ENCODE data around the gene PLEKHA6. TPM values are rescaled to one million over a fixed set of nuclear protein-coding genes. Genes with fewer than 3 reads are reported as not detected.

Gene PLEKHA6
- total RNA-seq, 1 experiment from 2014 or later = 5.5 TPM

- no TSS peak for BruUV-seq (replicated peaks)
- peaks cover 39% of the 10 kb centered on the region for H3K36me3 ChIP-seq (ENCODE audit: control insufficient read depth, insufficient read depth, low read length)
- ChIA-PET CTCF (interaction anchor here (1.2 kb wide), 1 partner anchor 10 kb away, joined by 3 read pairs; no protein-coding TSS in a partner anchor), POLR2A (no interaction called here)
- H3K4me3 ChIP-seq (ENCODE audit: low read depth in 2 of 2, low read length in 2 of 2) = peak overlapping the region; percentile 82 to 99
- H3K27ac ChIP-seq (ENCODE audit: low read length) = peak overlapping the region; percentile 95
- DNase-seq (ENCODE audit: low read depth, low spot score) (no peak), ATAC-seq (no peak)
- TF ChIP-seq CTCF (IDR thresholded peaks at IDR 0.05) = no peak
- TF ChIP-seq POLR2AphosphoS5 (IDR thresholded peaks at IDR 0.05; ENCODE audit: low read depth, low read length) = no peak
- no peak for TF ChIP-seq TCF7L2 (IDR thresholded peaks at IDR 0.05; ENCODE audit: low read depth, low read length)
- no peak for TF ChIP-seq SIN3A (IDR thresholded peaks at IDR 0.05; ENCODE audit: borderline replicate concordance, insufficient read depth, low read depth, low read length)
- no peak for TF ChIP-seq REST (IDR thresholded peaks at IDR 0.05; ENCODE audit: insufficient read depth in 1 of 2, low read depth in 2 of 2, low read length in 1 of 2)
- H3K4me1 ChIP-seq (ENCODE audit: control insufficient read depth, insufficient read depth, low read length) = peaks cover 28% of the 10 kb centered on the region
- H3K9me3 ChIP-seq (ENCODE audit: control insufficient read depth, insufficient read depth, low read depth, low read length) = no peaks in the 10 kb centered on the region
- intact Hi-C loops (cut with micrococcal nuclease; ENCODE audit: unreplicated experiment) (no loop called here), in situ Hi-C loops (cut with HindIII; ENCODE audit: low pct_unique_long_range_greater_than_20kb, low sequenced_read_pairs) (no loop called here)
- no peaks in the 10 kb centered on the region for H3K27me3 ChIP-seq (ENCODE audit: control insufficient read depth, insufficient read depth, low read length)
These were observed 48.9 kb upstream of the PLEKHA6 start for GRCh38 chr1:204408602-204409001.

GRCh38 chr1:204408074-204408507 lies 48.4 kb upstream of the PLEKHA6 start:
- no peak for ATAC-seq
- Histone ChIP-seq H3K36me3 (ENCODE audit: control insufficient read depth, insufficient read depth, low read length) (peaks cover 44% of the 10 kb centered on the region), H3K27me3 (ENCODE audit: control insufficient read depth, insufficient read depth, low read length) (no peaks in the 10 kb centered on the region), H3K4me1 (ENCODE audit: control insufficient read depth, insufficient read depth, low read length) (peaks cover 24% of the 10 kb centered on the region), H3K4me3 (ENCODE audit: low read depth in 2 of 2, low read length in 2 of 2) (peak overlapping the region; percentile 82 to 99), H3K27ac (ENCODE audit: low read length) (peak overlapping the region; percentile 95), H3K9me3 (ENCODE audit: control insufficient read depth, insufficient read depth, low read depth, low read length) (no peaks in the 10 kb centered on the region)
- no TSS peak for BruUV-seq (replicated peaks)
- intact Hi-C loops (cut with micrococcal nuclease; ENCODE audit: unreplicated experiment) = no loop called here
- TF ChIP-seq SIN3A (IDR thresholded peaks at IDR 0.05; ENCODE audit: borderline replicate concordance, insufficient read depth, low read depth, low read length) (0 out of 2 replicates have a peak, but pooled peaks have one; percentile 63), REST (IDR thresholded peaks at IDR 0.05; ENCODE audit: insufficient read depth in 1 of 2, low read depth in 2 of 2, low read length in 1 of 2) (no peak)
- in situ Hi-C loops (cut with HindIII; ENCODE audit: low pct_unique_long_range_greater_than_20kb, low sequenced_read_pairs) = no loop called here
- POLR2A ChIA-PET = interaction anchor here (0.5 kb wide), 1 partner anchor 64 kb away, joined by 3 read pairs; no protein-coding TSS in a partner anchor
- no peak for DNase-seq (ENCODE audit: low read depth, low spot score)
- CTCF ChIA-PET = interaction anchor here (1.2 kb wide), 1 partner anchor 9 kb away, joined by 3 read pairs; no protein-coding TSS in a partner anchor

Measured in Panc1 (cell line).